Lower leg skin (tissue), 3 donors: ENCODE measurements around the gene GLIPR2.

Experiments used
- CTCF ChIP-seq, 3 donors: fragments of 450-650 bp; IDR thresholded peaks; one replicate each; pipeline ENCODE4 v1.5.1; 2016; ENCODE audit warnings: antibody characterized with exemption in 3 of 3, mild to moderate bottlenecking in 3 of 3, moderate library complexity in 2 of 3
- POLR2A ChIP-seq, 2 donors: fragments of 450-650 bp; IDR thresholded peaks; one replicate each; pipeline ENCODE4 v1.6.1; 2016 to 2017; ENCODE audit warnings: antibody characterized with exemption in 2 of 2, mild to moderate bottlenecking in 1 of 2, moderate library complexity in 1 of 2

GRCh38 chr9:36145970-36146369 is 9.4 kb downstream of the GLIPR2 start:
- TF ChIP-seq CTCF (IDR thresholded peaks at IDR 0.05) (no peak), POLR2A (IDR thresholded peaks at IDR 0.05) (no peak)
